ENCODE results near the gene BCAS3. TPM values are rescaled to one million over a fixed set of nuclear protein-coding genes. Genes with fewer than 3 reads are reported as not detected.

The BCAS3 gene
- total RNA-seq, 1 donor from 2014 or later = 9.5 TPM

GRCh38 chr17:61177351-61177750 is 499.7 kb downstream of the BCAS3 start:
- Mint-ChIP-seq H3K9me3 (no peaks in the 10 kb centered on the region), H3K36me3 (ENCODE audit: low read depth) (no peaks in the 10 kb centered on the region), H3K4me1 (peaks cover 3% of the 10 kb centered on the region), H3K27me3 (no peaks in the 10 kb centered on the region), H3K4me3 (no peak overlapping the region), H3K27ac (no peak overlapping the region)
- DNase-seq = no peak
- intact Hi-C loops (cut with micrococcal nuclease) = no loop called here

GRCh38 chr17:61178284-61178683 is 500.6 kb downstream of the BCAS3 start:
- Mint-ChIP-seq H3K4me1 (peaks cover 3% of the 10 kb centered on the region), H3K4me3 (no peak overlapping the region), H3K36me3 (ENCODE audit: low read depth) (no peaks in the 10 kb centered on the region), H3K27ac (no peak overlapping the region), H3K9me3 (no peaks in the 10 kb centered on the region), H3K27me3 (no peaks in the 10 kb centered on the region)
- DNase-seq = no peak
- intact Hi-C loops (cut with micrococcal nuclease) = no loop called here

- no peak overlapping the region for H3K4me3 Mint-ChIP-seq
- no peak for DNase-seq
- no peaks in the 10 kb centered on the region for H3K9me3 Mint-ChIP-seq
- no peaks in the 10 kb centered on the region for H3K36me3 Mint-ChIP-seq (ENCODE audit: low read depth)
- peaks cover 5% of the 10 kb centered on the region for H3K27me3 Mint-ChIP-seq
- H3K27ac Mint-ChIP-seq = no peak overlapping the region
- peaks cover 3% of the 10 kb centered on the region for H3K4me1 Mint-ChIP-seq
- intact Hi-C loops (cut with micrococcal nuclease) = no loop called here
These were observed 501.7 kb downstream of the BCAS3 start for GRCh38 chr17:61179380-61179806.

GRCh38 chr17:61183793-61184192 is 506.1 kb downstream of the BCAS3 start:
- H3K4me3 Mint-ChIP-seq = no peak overlapping the region
- no peak for DNase-seq
- no peak overlapping the region for H3K27ac Mint-ChIP-seq
- peaks cover 10% of the 10 kb centered on the region for H3K27me3 Mint-ChIP-seq
- H3K4me1 Mint-ChIP-seq = no peaks in the 10 kb centered on the region
- intact Hi-C loops (cut with micrococcal nuclease) = no loop called here
- no peaks in the 10 kb centered on the region for H3K9me3 Mint-ChIP-seq
- no peaks in the 10 kb centered on the region for H3K36me3 Mint-ChIP-seq (ENCODE audit: low read depth)

- Mint-ChIP-seq H3K4me1 (peaks cover 7% of the 10 kb centered on the region), H3K9me3 (peaks cover 5% of the 10 kb centered on the region), H3K36me3 (ENCODE audit: low read depth) (peaks cover 2% of the 10 kb centered on the region), H3K27ac (no peak overlapping the region), H3K4me3 (no peak overlapping the region), H3K27me3 (peaks cover 10% of the 10 kb centered on the region)
- DNase-seq = no peak
- intact Hi-C loops (cut with micrococcal nuclease) = no loop called here
These were observed 507.7 kb downstream of the BCAS3 start for GRCh38 chr17:61185385-61185784.

GRCh38 chr17:61187038-61187437 is 509.4 kb downstream of the BCAS3 start:
- intact Hi-C loops (cut with micrococcal nuclease) = no loop called here
- Mint-ChIP-seq H3K36me3 (ENCODE audit: low read depth) (peaks cover 2% of the 10 kb centered on the region), H3K27ac (no peak overlapping the region), H3K27me3 (peaks cover 10% of the 10 kb centered on the region), H3K4me1 (peaks cover 7% of the 10 kb centered on the region), H3K9me3 (peaks cover 5% of the 10 kb centered on the region), H3K4me3 (no peak overlapping the region)
- no peak for DNase-seq

GRCh38 chr17:61188081-61188480 is 510.4 kb downstream of the BCAS3 start:
- Mint-ChIP-seq H3K27ac (no peak overlapping the region), H3K4me1 (peaks cover 7% of the 10 kb centered on the region), H3K36me3 (ENCODE audit: low read depth) (peaks cover 2% of the 10 kb centered on the region), H3K4me3 (no peak overlapping the region), H3K9me3 (peaks cover 5% of the 10 kb centered on the region), H3K27me3 (peaks cover 10% of the 10 kb centered on the region)
- DNase-seq = no peak
- intact Hi-C loops (cut with micrococcal nuclease) = no loop called here

GRCh38 chr17:61189968-61190367 is 512.3 kb downstream of the BCAS3 start:
- H3K4me1 Mint-ChIP-seq = peaks cover 7% of the 10 kb centered on the region
- H3K4me3 Mint-ChIP-seq = no peak overlapping the region
- intact Hi-C loops (cut with micrococcal nuclease) = no loop called here
- no peak for DNase-seq
- H3K36me3 Mint-ChIP-seq (ENCODE audit: low read depth) = peaks cover 2% of the 10 kb centered on the region
- H3K27ac Mint-ChIP-seq = no peak overlapping the region
- peaks cover 6% of the 10 kb centered on the region for H3K27me3 Mint-ChIP-seq
- peaks cover 5% of the 10 kb centered on the region for H3K9me3 Mint-ChIP-seq

- H3K27ac Mint-ChIP-seq = no peak overlapping the region
- no peaks in the 10 kb centered on the region for H3K9me3 Mint-ChIP-seq
- H3K36me3 Mint-ChIP-seq (ENCODE audit: low read depth) = no peaks in the 10 kb centered on the region
- H3K4me3 Mint-ChIP-seq = no peak overlapping the region
- no peaks in the 10 kb centered on the region for H3K27me3 Mint-ChIP-seq
- intact Hi-C loops (cut with micrococcal nuclease) = no loop called here
- DNase-seq = no peak
- H3K4me1 Mint-ChIP-seq = no peaks in the 10 kb centered on the region
These were observed 518.7 kb downstream of the BCAS3 start for GRCh38 chr17:61196302-61196704.

GRCh38 chr17:61196799-61197198 is 519.1 kb downstream of the BCAS3 start:
- Mint-ChIP-seq H3K27me3 (no peaks in the 10 kb centered on the region), H3K27ac (no peak overlapping the region), H3K4me1 (no peaks in the 10 kb centered on the region), H3K9me3 (no peaks in the 10 kb centered on the region), H3K4me3 (no peak overlapping the region), H3K36me3 (ENCODE audit: low read depth) (no peaks in the 10 kb centered on the region)
- intact Hi-C loops (cut with micrococcal nuclease) = no loop called here
- DNase-seq = no peak

GRCh38 chr17:61199431-61200338 is 522.0 kb downstream of the BCAS3 start:
- H3K27ac Mint-ChIP-seq = no peak overlapping the region
- peaks cover 2% of the 10 kb centered on the region for H3K27me3 Mint-ChIP-seq
- intact Hi-C loops (cut with micrococcal nuclease) = no loop called here
- peaks cover 3% of the 10 kb centered on the region for H3K9me3 Mint-ChIP-seq
- H3K4me3 Mint-ChIP-seq = no peak overlapping the region
- H3K36me3 Mint-ChIP-seq (ENCODE audit: low read depth) = no peaks in the 10 kb centered on the region
- DNase-seq = no peak
- H3K4me1 Mint-ChIP-seq = no peaks in the 10 kb centered on the region

GRCh38 chr17:61200339-61200715 is 522.7 kb downstream of the BCAS3 start:
- H3K27me3 Mint-ChIP-seq = peaks cover 2% of the 10 kb centered on the region
- H3K4me3 Mint-ChIP-seq = no peak overlapping the region
- no peak for DNase-seq
- H3K36me3 Mint-ChIP-seq (ENCODE audit: low read depth) = no peaks in the 10 kb centered on the region
- H3K9me3 Mint-ChIP-seq = peaks cover 3% of the 10 kb centered on the region
- no peaks in the 10 kb centered on the region for H3K4me1 Mint-ChIP-seq
- intact Hi-C loops (cut with micrococcal nuclease) = no loop called here
- no peak overlapping the region for H3K27ac Mint-ChIP-seq

- peaks cover 3% of the 10 kb centered on the region for H3K9me3 Mint-ChIP-seq
These were observed 523.6 kb downstream of the BCAS3 start for GRCh38 chr17:61201211-61201610.

GRCh38 chr17:61202564-61202963 is 524.9 kb downstream of the BCAS3 start:
- intact Hi-C loops (cut with micrococcal nuclease) = no loop called here
- Mint-ChIP-seq H3K27ac (no peak overlapping the region), H3K36me3 (ENCODE audit: low read depth) (no peaks in the 10 kb centered on the region), H3K4me1 (peaks cover 3% of the 10 kb centered on the region), H3K9me3 (peaks cover 3% of the 10 kb centered on the region), H3K4me3 (no peak overlapping the region), H3K27me3 (peaks cover 2% of the 10 kb centered on the region)
- DNase-seq = no peak

More at GRCh38 chr17:61201211-61201610, 523.6 kb downstream of the BCAS3 start:
- H3K36me3 Mint-ChIP-seq (ENCODE audit: low read depth) = no peaks in the 10 kb centered on the region
- no peak for DNase-seq
- no peak overlapping the region for H3K4me3 Mint-ChIP-seq
- intact Hi-C loops (cut with micrococcal nuclease) = no loop called here
- peaks cover 2% of the 10 kb centered on the region for H3K4me1 Mint-ChIP-seq
- no peak overlapping the region for H3K27ac Mint-ChIP-seq
- H3K27me3 Mint-ChIP-seq = peaks cover 2% of the 10 kb centered on the region
